Esophagus muscularis mucosa (tissue), 4 donors: ENCODE results near the gene ZNF766.

ENCODE experiments used
- CTCF ChIP-seq, 3 experiments: fragments of 200-600 bp in 2 of 3; fragments of 450-650 bp in 1 of 3; sonication (generic) in 2 of 3; IDR thresholded peaks; one replicate each; pipeline ENCODE4 v1.5.1; 2017 to 2019; ENCODE audit warnings: antibody characterized with exemption in 3 of 3, mild to moderate bottlenecking in 2 of 3, moderate library complexity in 1 of 3
- EP300 ChIP-seq: sonication (generic); formaldehyde crosslinking; IDR thresholded peaks from one replicate; pipeline ENCODE4 v1.6.1; 2017; ENCODE audit warnings: antibody characterized with exemption
- POLR2A ChIP-seq: fragments of 450-650 bp; IDR thresholded peaks from one replicate; pipeline ENCODE4 v1.6.1; 2017; ENCODE audit warnings: antibody characterized with exemption, moderate library complexity, mild to moderate bottlenecking, low read depth
- POLR2AphosphoS5 ChIP-seq, 2 donors: sonication (generic); formaldehyde crosslinking; IDR thresholded peaks; one replicate each; pipeline ENCODE4 v1.6.1; 2017; ENCODE audit warnings: antibody characterized with exemption in 2 of 2

GRCh38 chr19:52234406-52234805 lies 35.0 kb upstream of the ZNF766 start:
- TF ChIP-seq CTCF (IDR thresholded peaks at IDR 0.05) = no peak
- TF ChIP-seq POLR2AphosphoS5 (IDR thresholded peaks at IDR 0.05) = no peak
- no peak for TF ChIP-seq EP300
- TF ChIP-seq POLR2A = no peak
